Measurements from ENCODE around the gene PTPRB. TPM values are rescaled to one million over a fixed set of nuclear protein-coding genes. Genes with fewer than 3 reads are reported as not detected.

Gene PTPRB
- total RNA-seq, 1 experiment from 2014 or later = 0.33 TPM

DNA sequence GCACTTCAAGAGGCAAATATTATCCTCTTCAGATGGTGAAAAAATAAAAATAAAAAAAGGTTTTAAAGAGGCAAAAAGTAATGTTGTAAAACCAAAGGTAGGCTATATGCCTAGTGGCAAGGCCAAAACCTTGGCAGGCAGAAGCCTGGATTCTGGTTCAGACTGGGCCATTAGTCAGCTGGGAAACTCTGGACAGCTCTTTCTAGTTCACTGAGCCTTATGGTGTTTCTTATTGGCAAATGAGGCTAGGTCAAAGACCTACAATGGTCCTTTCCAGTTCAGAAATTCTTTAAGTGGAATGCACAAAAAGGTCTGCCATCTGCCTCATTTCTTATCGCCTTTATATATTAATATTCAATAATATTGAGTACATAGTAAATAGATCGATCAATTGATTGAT lies 44.6 kb downstream of the PTPRB start:
- intact Hi-C loops (cut with micrococcal nuclease; ENCODE audit: unreplicated experiment) = loop anchor here (5.0 kb wide), 1 partner anchor 420 kb away; no protein-coding TSS in a partner anchor

DNA sequence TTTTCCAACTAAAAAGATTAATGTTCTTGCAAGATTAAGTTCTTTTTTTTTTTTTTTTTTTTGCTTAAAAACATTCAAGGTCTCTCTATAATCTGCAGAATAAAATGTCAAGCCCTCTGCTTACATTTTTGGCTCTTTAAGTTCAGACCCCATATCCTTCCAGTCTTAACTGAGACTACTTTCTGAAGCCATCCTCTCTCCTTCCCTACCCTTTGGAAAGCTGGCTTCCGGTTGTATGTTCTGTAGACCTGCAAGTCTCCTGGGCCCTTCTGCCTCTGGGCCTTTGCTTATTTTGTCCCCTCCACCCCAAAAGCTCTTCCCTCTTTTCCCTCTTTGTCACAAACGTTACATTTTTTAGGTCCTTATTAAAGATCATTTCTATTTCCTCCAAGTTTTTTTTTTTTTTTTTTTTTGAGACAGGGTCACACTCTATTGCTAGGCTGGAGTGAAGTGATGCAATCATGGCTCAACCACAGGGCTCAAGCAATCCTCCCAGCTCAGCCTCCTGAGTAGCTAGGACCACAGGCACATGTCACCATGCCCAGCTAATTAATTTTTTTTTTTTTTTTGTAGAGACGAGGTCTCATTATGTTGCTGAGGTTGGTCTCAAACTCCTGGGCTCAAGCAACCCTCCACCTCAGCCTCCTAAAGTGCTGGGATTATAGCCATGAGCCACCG lies 46.5 kb downstream of the PTPRB start:
- POLR2A ChIA-PET = interaction anchor here (0.6 kb wide), 2 partner anchors 1260 to 1507 kb away, joined by 3 to 5 read pairs; no protein-coding TSS in a partner anchor
- no TSS peak for BruUV-seq (replicated peaks)
- intact Hi-C loops (cut with micrococcal nuclease; ENCODE audit: unreplicated experiment) (loop anchor here (2.0 to 5.0 kb wide), 3 partner anchors 130 to 422 kb away; no protein-coding TSS in a partner anchor), in situ Hi-C loops (cut with HindIII; ENCODE audit: low pct_unique_long_range_greater_than_20kb, low sequenced_read_pairs) (no loop called here)
- Histone ChIP-seq H3K36me3 (ENCODE audit: control insufficient read depth, insufficient read depth, low read length) (no peaks in the 10 kb centered on the region), H3K4me3 (ENCODE audit: low read depth in 2 of 2, low read length in 2 of 2) (no peak overlapping the region), H3K27me3 (ENCODE audit: control insufficient read depth, insufficient read depth, low read length) (peaks cover 3% of the 10 kb centered on the region; the same call in 1 of the 2 replicates), H3K27ac (ENCODE audit: low read length) (no peak overlapping the region), H3K9me3 (ENCODE audit: control insufficient read depth, insufficient read depth, low read depth, low read length) (no peaks in the 10 kb centered on the region), H3K4me1 (ENCODE audit: control insufficient read depth, insufficient read depth, low read length) (no peaks in the 10 kb centered on the region)
- ATAC-seq = no peak
- CTCF ChIA-PET = interaction anchor here (0.6 kb wide), 2 partner anchors 139 to 707 kb away, joined by 4 to 5 read pairs; no protein-coding TSS in a partner anchor
- TF ChIP-seq, protein P1, sequence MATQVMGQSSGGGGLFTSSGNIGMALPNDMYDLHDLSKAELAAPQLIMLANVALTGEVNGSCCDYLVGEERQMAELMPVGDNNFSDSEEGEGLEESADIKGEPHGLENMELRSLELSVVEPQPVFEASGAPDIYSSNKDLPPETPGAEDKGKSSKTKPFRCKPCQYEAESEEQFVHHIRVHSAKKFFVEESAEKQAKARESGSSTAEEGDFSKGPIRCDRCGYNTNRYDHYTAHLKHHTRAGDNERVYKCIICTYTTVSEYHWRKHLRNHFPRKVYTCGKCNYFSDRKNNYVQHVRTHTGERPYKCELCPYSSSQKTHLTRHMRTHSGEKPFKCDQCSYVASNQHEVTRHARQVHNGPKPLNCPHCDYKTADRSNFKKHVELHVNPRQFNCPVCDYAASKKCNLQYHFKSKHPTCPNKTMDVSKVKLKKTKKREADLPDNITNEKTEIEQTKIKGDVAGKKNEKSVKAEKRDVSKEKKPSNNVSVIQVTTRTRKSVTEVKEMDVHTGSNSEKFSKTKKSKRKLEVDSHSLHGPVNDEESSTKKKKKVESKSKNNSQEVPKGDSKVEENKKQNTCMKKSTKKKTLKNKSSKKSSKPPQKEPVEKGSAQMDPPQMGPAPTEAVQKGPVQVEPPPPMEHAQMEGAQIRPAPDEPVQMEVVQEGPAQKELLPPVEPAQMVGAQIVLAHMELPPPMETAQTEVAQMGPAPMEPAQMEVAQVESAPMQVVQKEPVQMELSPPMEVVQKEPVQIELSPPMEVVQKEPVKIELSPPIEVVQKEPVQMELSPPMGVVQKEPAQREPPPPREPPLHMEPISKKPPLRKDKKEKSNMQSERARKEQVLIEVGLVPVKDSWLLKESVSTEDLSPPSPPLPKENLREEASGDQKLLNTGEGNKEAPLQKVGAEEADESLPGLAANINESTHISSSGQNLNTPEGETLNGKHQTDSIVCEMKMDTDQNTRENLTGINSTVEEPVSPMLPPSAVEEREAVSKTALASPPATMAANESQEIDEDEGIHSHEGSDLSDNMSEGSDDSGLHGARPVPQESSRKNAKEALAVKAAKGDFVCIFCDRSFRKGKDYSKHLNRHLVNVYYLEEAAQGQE (IDR thresholded peaks at IDR 0.05; ENCODE audit: insufficient read depth in 1 of 2, low read depth in 2 of 2, low read length in 1 of 2) = no peak
- no peak for TF ChIP-seq TCF7L2 (IDR thresholded peaks at IDR 0.05; ENCODE audit: low read depth, low read length)
- no peak for TF ChIP-seq POLR2AphosphoS5 (IDR thresholded peaks at IDR 0.05; ENCODE audit: low read depth, low read length)
- no peak for TF ChIP-seq SIN3A (IDR thresholded peaks at IDR 0.05; ENCODE audit: borderline replicate concordance, insufficient read depth, low read depth, low read length)
- TF ChIP-seq, protein P2, sequence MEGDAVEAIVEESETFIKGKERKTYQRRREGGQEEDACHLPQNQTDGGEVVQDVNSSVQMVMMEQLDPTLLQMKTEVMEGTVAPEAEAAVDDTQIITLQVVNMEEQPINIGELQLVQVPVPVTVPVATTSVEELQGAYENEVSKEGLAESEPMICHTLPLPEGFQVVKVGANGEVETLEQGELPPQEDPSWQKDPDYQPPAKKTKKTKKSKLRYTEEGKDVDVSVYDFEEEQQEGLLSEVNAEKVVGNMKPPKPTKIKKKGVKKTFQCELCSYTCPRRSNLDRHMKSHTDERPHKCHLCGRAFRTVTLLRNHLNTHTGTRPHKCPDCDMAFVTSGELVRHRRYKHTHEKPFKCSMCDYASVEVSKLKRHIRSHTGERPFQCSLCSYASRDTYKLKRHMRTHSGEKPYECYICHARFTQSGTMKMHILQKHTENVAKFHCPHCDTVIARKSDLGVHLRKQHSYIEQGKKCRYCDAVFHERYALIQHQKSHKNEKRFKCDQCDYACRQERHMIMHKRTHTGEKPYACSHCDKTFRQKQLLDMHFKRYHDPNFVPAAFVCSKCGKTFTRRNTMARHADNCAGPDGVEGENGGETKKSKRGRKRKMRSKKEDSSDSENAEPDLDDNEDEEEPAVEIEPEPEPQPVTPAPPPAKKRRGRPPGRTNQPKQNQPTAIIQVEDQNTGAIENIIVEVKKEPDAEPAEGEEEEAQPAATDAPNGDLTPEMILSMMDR (IDR thresholded peaks at IDR 0.05) = no peak
- no peak for DNase-seq (ENCODE audit: low read depth, low spot score)

More for the DNA sequence above, 44.6 kb downstream of the PTPRB start:
- DNase-seq (ENCODE audit: low read depth, low spot score) = no peak
- H3K4me3 ChIP-seq (ENCODE audit: low read depth in 2 of 2, low read length in 2 of 2) = no peak overlapping the region
- ChIA-PET POLR2A (no interaction called here), CTCF (no interaction called here)
- no peaks in the 10 kb centered on the region for H3K4me1 ChIP-seq (ENCODE audit: control insufficient read depth, insufficient read depth, low read length)
- BruUV-seq (replicated peaks) = no TSS peak
- TF ChIP-seq, protein P1 (IDR thresholded peaks at IDR 0.05; ENCODE audit: insufficient read depth in 1 of 2, low read depth in 2 of 2, low read length in 1 of 2) = no peak
- no peak for TF ChIP-seq POLR2AphosphoS5 (IDR thresholded peaks at IDR 0.05; ENCODE audit: low read depth, low read length)
- TF ChIP-seq, protein P2 (IDR thresholded peaks at IDR 0.05) = no peak
- no peak for ATAC-seq
- H3K36me3 ChIP-seq (ENCODE audit: control insufficient read depth, insufficient read depth, low read length) = no peaks in the 10 kb centered on the region
- peaks cover 3% of the 10 kb centered on the region; the same call in 1 of the 2 replicates for H3K27me3 ChIP-seq (ENCODE audit: control insufficient read depth, insufficient read depth, low read length)
- H3K27ac ChIP-seq (ENCODE audit: low read length) = no peak overlapping the region
- in situ Hi-C loops (cut with HindIII; ENCODE audit: low pct_unique_long_range_greater_than_20kb, low sequenced_read_pairs) = no loop called here
- H3K9me3 ChIP-seq (ENCODE audit: control insufficient read depth, insufficient read depth, low read depth, low read length) = no peaks in the 10 kb centered on the region

Measured in Panc1 (cell line).